ENCODE results near the gene ANKRD35.
A peak's percentile ranks its signal among the peaks of the same experiment; 100 is the strongest.
"Not testable (repeated sequence)": the region's sequence is repeated elsewhere in the genome, so short reads cannot be mapped to it uniquely, and the experiment has no call there.

Gene ANKRD35
- total RNA-seq: 0.05 to 0.13 reads per million in 2 donors

GRCh38 chr1:145885738-145886287, at the start of gene ANKRD35:
ANKRD35 (minus strand) TSS chr1:145885866; CDS start chr1:145885758, 108 bp downstream.
- DNase-seq: peak; percentile 65

DNA sequence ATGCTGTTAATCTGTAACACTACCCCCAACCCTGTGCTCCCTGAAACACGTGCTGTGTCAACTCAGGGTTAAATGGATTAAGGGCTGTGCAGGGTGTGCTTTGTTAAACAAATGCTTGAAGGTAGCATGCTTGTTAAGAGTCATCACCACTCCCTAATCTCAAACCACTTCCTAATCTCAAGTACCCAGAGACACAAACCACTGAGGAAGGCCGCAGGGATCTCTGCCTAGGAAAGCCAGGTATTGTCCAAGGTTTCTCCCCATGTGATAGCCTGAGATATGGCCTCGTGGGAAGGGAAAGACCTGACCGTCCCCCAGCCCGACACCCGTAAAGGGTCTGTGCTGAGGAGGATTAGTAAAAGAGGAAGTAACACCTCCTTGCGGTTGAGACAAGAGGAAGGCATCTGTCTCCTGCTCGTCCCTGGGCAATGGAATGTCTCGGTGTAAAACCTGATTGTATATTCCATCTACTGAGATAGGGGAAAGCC, 46.9 kb upstream of the ANKRD35 start:
- DNase-seq: not testable (repeated sequence)

DNA sequence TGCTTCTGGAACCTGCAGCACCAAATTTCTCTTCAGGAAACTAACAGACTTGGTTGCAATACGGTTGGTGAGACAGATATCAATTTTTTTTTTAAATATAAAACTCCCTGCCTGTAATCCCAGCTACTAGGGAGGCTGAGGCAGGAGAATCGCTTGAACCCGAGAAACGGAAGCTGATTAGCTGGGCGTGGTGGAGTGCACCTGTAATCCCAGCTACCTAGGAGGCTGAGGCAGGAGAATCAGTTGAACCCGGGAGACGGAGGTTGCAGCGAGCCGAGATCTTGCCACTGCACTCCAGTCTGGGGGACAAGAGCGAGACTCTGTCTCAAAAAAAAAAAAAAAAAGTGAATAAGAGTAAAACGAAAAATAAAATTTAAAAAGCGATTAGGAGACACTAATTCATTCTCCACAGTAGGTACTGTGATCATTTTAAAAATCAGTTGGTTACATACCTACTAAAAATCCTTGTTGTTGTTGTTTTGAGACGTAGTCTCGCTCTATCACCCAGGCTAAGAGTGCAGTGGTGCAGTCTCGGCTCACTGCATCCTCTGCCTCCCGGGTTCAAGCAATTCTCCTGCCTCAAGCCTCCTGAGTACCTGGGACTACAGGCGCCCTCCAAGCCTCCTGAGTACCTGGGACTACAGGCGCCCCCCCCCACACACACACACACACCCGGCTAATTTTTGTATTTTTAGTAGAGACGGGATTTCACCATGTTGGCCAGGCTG, 42.4 kb upstream of the ANKRD35 start:
- DNase-seq: no peak

DNA sequence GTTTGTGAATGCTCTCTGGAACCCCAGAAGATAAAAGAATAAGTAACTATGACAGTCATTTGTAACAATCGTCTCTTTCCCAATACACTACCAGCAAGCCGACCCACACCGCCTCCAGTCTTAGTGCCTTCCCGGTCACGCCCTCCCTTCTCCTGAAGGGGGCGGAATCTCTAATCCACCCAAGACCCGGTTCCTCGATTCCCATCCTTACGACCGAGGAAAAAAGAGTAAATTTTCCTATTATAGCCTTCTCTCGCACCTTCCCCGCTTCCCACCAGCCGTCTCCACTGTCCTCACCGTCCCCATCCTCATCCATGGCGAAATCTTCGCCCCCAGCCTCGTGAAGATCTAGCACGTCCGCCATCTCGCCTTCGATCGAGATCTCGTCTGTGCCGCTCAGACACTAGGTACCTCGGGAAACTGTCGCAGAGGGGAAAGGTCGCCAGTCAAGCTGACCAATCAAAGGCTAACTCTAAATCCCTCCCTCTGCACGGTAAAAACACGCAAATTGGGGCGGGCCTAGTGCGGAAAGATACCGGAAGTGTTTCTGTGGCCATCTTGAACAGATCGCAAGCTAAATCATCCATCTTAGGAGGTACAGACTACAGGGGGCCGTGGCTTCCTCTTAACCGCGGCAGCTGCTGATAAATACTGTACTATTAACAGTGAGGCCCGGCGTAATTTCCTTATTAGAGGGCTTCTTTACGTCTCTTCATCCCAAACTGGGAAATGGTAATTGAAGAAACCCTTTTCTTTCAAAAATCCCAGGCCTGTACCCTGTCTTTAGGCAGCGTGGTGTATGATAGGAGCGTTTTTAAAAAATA, 41.6 kb upstream of the ANKRD35 start, which contains the start of gene RBM8A:
TSS of gene RBM8A (minus strand) at position 422 of the 824 bp plus-strand sequence. CDS start at position 364, 58 bp downstream.
- DNase-seq: no peak

- no peak for DNase-seq
Measured at GRCh38 chr1:145926686-145927062, 41.0 kb upstream of the ANKRD35 start.

GRCh38 chr1:145922266-145922665, 36.6 kb upstream of the ANKRD35 start:
- DNase-seq: no peak

- DNase-seq: not testable (repeated sequence)
Measured at GRCh38 chr1:145920297-145920696, 34.6 kb upstream of the ANKRD35 start.

DNA sequence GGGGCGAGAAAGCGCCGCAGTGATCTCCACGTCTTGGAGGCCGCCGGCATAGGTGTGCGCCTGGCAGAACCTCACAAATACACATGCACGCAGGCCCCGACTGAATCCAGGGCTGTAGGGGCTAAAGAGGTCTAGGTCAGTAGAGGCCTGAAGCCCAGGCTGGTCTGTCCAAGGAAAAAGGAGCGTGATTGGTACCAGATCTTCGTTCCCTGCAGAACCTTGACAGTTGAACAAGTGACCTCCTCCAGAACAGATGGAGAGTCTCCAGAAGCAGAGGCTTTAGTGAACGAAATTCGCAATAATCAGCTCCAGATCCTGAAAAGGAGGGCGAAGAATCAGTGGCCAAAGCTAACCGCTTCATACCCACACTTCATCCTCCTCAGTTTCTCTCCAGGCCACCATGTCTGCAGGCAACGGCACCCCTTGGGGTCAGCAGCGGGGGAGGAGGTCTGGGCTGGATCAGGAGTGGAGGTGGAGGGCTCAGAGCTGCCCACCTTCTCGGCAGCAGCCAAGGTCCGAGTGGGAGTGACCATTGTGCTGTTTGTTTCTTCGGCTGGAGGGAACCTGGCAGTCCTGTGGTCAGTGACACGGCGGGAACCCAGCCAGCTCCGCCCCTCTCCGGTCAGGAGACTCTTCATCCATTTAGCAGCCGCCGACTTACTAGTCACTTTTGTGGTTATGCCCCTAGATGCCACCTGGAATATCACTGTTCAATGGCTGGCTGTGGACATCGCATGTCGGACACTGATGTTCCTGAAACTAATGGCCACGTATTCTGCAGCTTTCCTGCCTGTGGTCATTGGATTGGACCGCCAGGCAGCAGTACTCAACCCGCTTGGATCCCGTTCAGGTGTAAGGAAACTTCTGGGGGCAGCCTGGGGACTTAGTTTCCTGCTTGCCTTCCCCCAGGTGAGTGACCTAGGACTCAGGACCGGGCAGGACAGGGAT, 33.6 kb upstream of the ANKRD35 start:
- no peak for DNase-seq

DNA sequence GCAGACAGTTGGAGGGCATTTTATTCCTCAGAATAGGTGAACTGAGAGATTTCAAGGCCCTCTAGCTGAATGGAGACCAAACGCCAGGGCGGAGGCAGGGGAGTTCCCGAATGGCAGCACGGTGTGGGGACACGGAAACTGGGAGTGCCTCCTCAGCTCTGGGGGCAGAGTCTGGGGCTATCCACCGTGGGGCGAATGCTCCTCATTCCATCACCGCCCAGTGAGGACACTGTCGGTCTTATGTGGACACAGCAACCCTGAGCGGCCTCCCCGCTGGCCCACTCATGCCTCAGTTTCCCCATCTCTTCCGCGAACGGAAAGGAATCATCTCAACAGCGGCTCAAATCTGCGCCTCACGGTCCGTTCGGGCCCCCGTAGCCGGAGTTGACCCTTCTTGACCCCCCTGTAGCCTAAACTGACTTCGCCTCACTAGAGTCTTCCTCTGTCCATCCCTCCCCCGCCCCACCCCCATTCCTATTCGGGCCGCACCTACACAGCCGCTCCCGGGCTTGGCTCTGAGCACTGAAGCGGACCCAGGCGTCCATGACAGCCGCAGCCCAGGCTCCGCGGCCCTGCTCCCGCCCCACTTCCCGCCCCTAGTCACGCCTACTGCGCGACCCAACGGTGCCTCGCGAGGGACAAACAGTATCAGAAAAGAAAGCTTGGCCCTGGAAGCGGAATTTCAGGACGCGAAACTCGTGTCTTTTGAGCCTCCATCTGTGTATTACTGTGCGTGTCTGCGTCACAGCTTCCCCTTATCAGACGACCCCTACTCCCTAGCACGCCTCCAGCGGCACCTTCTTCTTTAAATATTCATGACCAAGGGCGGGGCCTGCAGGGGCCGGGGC, 32.7 kb upstream of the ANKRD35 start, which contains the start of gene PEX11B:
TSS of gene PEX11B (minus strand) at position 574 of the 848 bp plus-strand sequence. CDS start at position 545, 29 bp downstream.
- peak; percentile 81 for DNase-seq

DNA sequence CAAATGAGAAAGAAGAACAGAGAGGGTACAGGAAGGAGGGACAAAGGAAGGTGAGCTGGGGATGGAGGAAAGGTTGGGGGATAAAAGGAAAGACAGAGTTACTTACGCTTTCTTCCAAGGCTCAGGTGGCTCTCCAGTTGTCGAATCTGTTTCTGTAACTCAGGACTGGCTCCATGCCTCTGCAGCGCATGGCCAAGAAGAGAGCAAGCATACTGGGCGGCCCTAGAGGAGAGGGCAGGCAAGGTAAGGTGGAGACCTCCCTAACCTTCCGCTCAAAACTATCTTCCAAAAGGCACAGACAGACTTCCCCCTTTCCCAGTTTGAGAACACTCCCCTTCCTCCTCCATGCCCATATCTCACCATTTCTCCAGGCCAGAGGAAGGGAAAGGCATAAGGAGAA, 31.9 kb upstream of the ANKRD35 start:
- no peak for DNase-seq

- no peak for DNase-seq
Measured at GRCh38 chr1:145916745-145917144, 31.1 kb upstream of the ANKRD35 start.

DNA sequence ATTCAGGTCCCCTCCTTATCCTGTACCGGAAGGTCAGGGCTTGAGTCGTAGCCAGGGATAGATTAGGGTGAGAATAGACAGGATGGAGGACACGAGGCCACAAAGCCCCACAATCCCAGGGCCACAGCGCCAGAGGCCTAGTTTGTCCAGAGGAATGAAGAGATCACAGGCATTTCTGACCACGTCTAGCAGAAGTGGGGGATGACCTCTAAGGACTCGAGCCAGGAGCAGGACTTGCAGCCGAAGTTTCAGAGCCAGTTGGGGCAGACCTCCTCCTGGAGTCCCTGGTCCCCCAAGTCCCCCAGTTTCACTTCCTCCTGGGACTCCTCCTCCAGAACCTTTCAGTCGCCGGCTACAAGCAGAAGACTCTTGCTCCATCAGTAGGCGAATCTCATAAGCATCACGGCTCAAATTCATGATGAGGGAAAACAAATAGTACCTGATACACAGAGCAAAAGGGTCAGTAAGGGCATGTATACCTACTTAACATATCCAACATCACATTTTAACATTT, 26.5 kb upstream of the ANKRD35 start:
- no peak for DNase-seq

DNA sequence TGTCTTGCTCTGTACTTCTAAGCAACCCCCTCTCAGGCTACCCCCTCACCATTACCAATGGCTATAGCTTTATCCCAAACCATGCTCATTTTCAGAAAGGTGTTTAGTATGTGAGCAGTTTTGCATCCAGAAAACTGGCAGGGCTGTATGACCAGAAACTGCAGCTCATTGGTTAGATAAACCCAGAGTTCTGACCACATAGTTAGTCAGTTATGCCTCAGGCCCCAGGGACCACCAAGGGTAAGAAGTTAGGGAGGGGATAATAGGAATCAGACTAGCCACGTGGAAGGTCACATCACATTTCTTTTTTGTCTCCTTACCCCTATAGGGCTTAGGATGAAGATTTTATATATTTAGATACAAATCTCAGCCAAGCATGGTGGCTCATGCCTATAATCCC, 23.0 kb upstream of the ANKRD35 start:
- no peak for DNase-seq

- no peak for DNase-seq
Measured at GRCh38 chr1:145906954-145907753, 21.5 kb upstream of the ANKRD35 start.

DNA sequence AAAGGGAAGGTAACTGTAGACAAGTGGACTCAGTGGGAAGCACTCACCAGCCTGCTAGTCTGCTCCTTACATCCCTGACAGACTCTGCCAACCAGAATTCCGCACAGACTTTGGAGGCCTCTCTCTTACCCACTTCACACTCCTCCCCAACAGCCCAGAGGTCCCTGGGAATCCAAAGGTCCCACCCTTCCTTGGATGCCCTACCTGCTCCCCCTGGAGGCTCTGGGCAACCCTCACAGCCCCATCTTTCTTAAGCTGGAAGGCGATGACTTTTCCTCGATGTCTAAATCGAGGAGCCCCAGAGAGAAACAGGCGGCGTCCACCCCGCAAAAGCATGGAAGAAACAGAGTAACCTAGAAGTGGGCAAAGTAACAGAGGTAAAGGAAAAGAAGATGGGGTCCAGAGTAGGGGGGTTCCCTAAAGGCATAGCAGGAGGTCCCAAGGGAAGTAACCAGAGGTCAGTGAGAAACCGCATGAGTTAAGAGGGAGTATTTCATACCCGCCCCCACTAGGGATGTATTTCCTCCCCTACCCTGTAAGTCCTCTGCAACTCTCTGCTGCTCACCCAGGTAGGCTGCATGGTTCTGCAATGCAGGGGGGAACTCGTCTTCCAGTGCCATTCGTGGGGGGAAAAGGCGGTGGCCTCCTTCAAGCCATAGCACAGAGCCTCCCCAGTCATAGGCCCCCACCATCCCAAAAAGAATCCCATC, 15.8 kb upstream of the ANKRD35 start:
- DNase-seq: no peak

DNA sequence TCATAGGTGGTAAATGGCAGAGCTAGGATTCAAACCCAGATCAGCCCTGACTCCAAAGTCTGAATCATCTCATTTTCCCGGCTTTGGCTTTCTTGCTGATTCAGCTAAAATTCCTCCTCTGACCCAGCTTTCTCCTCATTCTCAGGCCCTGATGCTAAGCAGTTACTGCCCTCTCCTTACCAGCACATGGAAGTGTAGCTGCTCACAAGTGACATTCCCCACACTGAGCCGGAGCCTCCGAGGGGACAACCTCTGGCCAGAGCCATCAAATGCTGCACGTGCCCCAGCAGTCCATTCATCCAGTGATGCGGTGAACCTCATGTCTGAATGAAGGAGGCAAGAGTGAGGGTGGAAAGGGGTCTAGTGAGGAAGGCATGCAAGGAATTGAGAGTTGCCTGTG, 13.1 kb upstream of the ANKRD35 start:
- no peak for DNase-seq

- DNase-seq: no peak
Measured at GRCh38 chr1:145897969-145898368, 12.3 kb upstream of the ANKRD35 start.

DNA sequence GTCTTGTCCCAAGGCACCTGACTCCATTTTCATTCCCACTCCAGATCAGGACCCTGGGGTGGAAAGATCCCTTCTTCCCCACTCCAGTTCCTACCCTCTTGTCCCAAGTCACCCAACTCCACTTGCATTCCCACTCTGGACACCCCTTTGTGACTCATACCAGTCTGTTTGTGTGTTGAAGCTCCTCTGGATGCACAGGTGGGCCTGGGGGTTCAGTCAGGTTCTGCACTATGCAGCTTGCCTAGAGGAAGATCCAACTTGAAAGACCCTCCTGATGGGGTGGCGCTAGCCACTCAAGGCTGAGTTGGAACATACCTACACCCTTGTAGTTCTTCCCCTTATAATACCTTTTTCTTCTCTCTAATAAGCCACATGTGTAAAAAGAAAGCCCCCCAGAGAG, 9.8 kb upstream of the ANKRD35 start:
- DNase-seq: no peak

DNA sequence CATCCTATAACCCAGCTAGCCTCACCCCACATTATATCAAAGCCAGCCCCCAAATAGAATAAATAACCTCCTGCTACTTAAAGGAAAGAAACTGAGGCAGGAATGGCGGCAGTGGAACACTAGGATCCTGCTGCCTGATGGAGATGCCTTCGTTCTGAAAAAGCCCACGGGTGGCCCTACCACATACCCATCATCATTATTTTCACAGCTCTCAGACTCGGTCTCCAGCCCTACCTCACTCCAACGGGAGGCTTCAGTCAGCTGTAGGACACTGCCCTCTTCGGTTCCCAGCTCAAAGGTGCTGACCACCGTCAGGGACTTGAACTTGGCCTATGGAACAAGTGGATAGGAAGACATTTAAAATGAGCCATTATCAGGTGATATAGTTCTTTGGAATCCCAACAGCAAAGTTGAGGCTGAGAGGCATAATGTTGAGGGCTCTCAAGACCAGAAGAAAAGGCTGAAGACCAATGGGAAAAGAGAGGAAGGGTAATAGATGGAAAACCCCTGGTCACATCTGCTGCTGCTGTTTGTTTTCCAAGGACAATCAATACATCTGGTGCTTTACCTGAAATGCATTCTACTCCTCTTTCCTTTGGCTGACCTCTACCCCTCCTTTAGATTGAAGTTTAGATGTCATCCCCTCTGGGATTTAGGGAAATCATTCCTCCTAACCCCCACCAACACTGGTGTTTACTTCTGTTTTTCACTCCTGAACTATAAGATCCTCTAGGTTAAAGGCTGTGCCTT, 7.8 kb upstream of the ANKRD35 start:
- DNase-seq: no peak

Data from activated gamma-delta T cell (primary cell).